SJCRH30 (cell line): ENCODE measurements around the gene ARID5A. TPM values are rescaled to one million over a fixed set of nuclear protein-coding genes. Genes with fewer than 3 reads are reported as not detected.

Experiments
- DNase-seq, 2 experiments: peaks; one replicate each; pipeline ENCODE4 v3.0.0-alpha.2; 2015 to 2020
- H3K27ac ChIP-seq: fragments of 250-450 bp; sonication (Bioruptor Pico); 2 replicates; pipeline ENCODE4 v1.5.1; 2020; ENCODE audit warnings: mild to moderate bottlenecking, moderate library complexity
- H3K27me3 ChIP-seq: fragments of 250-450 bp; sonication (Bioruptor Pico); 2 replicates; pipeline ENCODE4 v1.5.1; 2020; ENCODE audit warnings: mild to moderate bottlenecking, moderate library complexity
- H3K36me3 ChIP-seq: fragments of 250-450 bp; sonication (Bioruptor Pico); 2 replicates; pipeline ENCODE4 v1.5.1; 2020; ENCODE audit warnings: mild to moderate bottlenecking, moderate library complexity
- H3K4me1 ChIP-seq: fragments of 250-450 bp; sonication (Bioruptor Pico); 2 replicates; pipeline ENCODE4 v1.5.1; 2020; ENCODE audit warnings: mild to moderate bottlenecking, moderate library complexity
- H3K4me3 ChIP-seq: fragments of 250-450 bp; sonication (Bioruptor Pico); 2 replicates; pipeline ENCODE4 v1.5.1; 2020; ENCODE audit warnings: mild to moderate bottlenecking, moderate library complexity
- H3K9me3 ChIP-seq: fragments of 250-450 bp; sonication (Bioruptor Pico); replicated peaks from 2 replicates; pipeline ENCODE4 v1.5.1; 2020; ENCODE audit warnings: mild to moderate bottlenecking, moderate library complexity
- total RNA-seq: library from RNA; depleted of rRNA; stranded (reverse); fragments of >200 nt; shearing (Covaris generic); gene quantifications from 2 replicates; pipeline ENCODE4 v1.2.3, GENCODE V29; 2014

The ARID5A gene
- total RNA-seq, 1 experiment from 2014 or later = 14.2 TPM

GRCh38 chr2:96537734-96538486 lies 1.4 kb downstream of the ARID5A start:
- Histone ChIP-seq H3K27me3 (no peaks in the 10 kb centered on the region), H3K4me3 (peak overlapping the region; percentile 88), H3K9me3 (no peaks in the 10 kb centered on the region), H3K36me3 (peaks cover 11% of the 10 kb centered on the region), H3K4me1 (peaks cover 23% of the 10 kb centered on the region), H3K27ac (no peak overlapping the region; the same call in 1 of the 2 replicates)
- no peak for DNase-seq

GRCh38 chr2:96538487-96539214 lies 2.1 kb downstream of the ARID5A start:
- H3K4me1 ChIP-seq = peaks cover 18% of the 10 kb centered on the region

GRCh38 chr2:96539215-96539920 lies 2.8 kb downstream of the ARID5A start:
- no peaks in the 10 kb centered on the region for H3K9me3 ChIP-seq
- no peak overlapping the region for H3K27ac ChIP-seq
- peaks cover 17% of the 10 kb centered on the region for H3K36me3 ChIP-seq
- DNase-seq = no peak
- H3K27me3 ChIP-seq = no peaks in the 10 kb centered on the region
- H3K4me1 ChIP-seq = peaks cover 12% of the 10 kb centered on the region; the same call in 1 of the 2 replicates
- H3K4me3 ChIP-seq = no peak overlapping the region

More at GRCh38 chr2:96538487-96539214, 2.1 kb downstream of the ARID5A start:
- no peak for DNase-seq
- Histone ChIP-seq H3K27me3 (no peaks in the 10 kb centered on the region), H3K9me3 (no peaks in the 10 kb centered on the region), H3K4me3 (no peak overlapping the region), H3K27ac (no peak overlapping the region), H3K36me3 (peaks cover 13% of the 10 kb centered on the region)

GRCh38 chr2:96540136-96540535 lies 3.6 kb downstream of the ARID5A start:
- Histone ChIP-seq H3K27me3 (no peaks in the 10 kb centered on the region), H3K27ac (no peak overlapping the region), H3K9me3 (no peaks in the 10 kb centered on the region), H3K4me1 (peaks cover 10% of the 10 kb centered on the region; the same call in 1 of the 2 replicates), H3K4me3 (no peak overlapping the region), H3K36me3 (peaks cover 18% of the 10 kb centered on the region)
- DNase-seq = no peak

- peaks cover 22% of the 10 kb centered on the region for H3K36me3 ChIP-seq
- no peak overlapping the region for H3K4me3 ChIP-seq
- no peak for DNase-seq
- H3K4me1 ChIP-seq = peaks cover 7% of the 10 kb centered on the region; the same call in 1 of the 2 replicates
- H3K27ac ChIP-seq = no peak overlapping the region
- H3K27me3 ChIP-seq = no peaks in the 10 kb centered on the region
- H3K9me3 ChIP-seq = no peaks in the 10 kb centered on the region
These were observed 5.0 kb downstream of the ARID5A start for GRCh38 chr2:96541398-96542152.

- peaks cover 22% of the 10 kb centered on the region for H3K36me3 ChIP-seq
- no peaks in the 10 kb centered on the region for H3K9me3 ChIP-seq
- no peak for DNase-seq
- H3K4me3 ChIP-seq = no peak overlapping the region
- H3K4me1 ChIP-seq = peaks cover 7% of the 10 kb centered on the region; the same call in 1 of the 2 replicates
- H3K27ac ChIP-seq = no peak overlapping the region
- no peaks in the 10 kb centered on the region for H3K27me3 ChIP-seq
These were observed 5.9 kb downstream of the ARID5A start for GRCh38 chr2:96542357-96542977.

- Histone ChIP-seq H3K4me3 (no peak overlapping the region), H3K9me3 (no peaks in the 10 kb centered on the region), H3K27me3 (no peaks in the 10 kb centered on the region), H3K36me3 (peaks cover 33% of the 10 kb centered on the region), H3K27ac (no peak overlapping the region), H3K4me1 (no peaks in the 10 kb centered on the region)
- no peak for DNase-seq
These were observed 9.8 kb downstream of the ARID5A start for GRCh38 chr2:96546321-96546720.

- no peaks in the 10 kb centered on the region for H3K9me3 ChIP-seq
- no peak for DNase-seq
- H3K4me3 ChIP-seq = no peak overlapping the region
- H3K36me3 ChIP-seq = peaks cover 33% of the 10 kb centered on the region
- H3K4me1 ChIP-seq = no peaks in the 10 kb centered on the region
- no peaks in the 10 kb centered on the region for H3K27me3 ChIP-seq
- H3K27ac ChIP-seq = no peak overlapping the region
These were observed 10.2 kb downstream of the ARID5A start for GRCh38 chr2:96546797-96547196.

- Histone ChIP-seq H3K36me3 (peaks cover 30% of the 10 kb centered on the region), H3K27ac (no peak overlapping the region)
- no peak for DNase-seq
These were observed 10.7 kb downstream of the ARID5A start for GRCh38 chr2:96547203-96547641.

GRCh38 chr2:96547731-96548171 lies 11.2 kb downstream of the ARID5A start:
- no peak for DNase-seq
- no peaks in the 10 kb centered on the region for H3K9me3 ChIP-seq
- peaks cover 25% of the 10 kb centered on the region for H3K36me3 ChIP-seq
- no peak overlapping the region for H3K4me3 ChIP-seq
- no peak overlapping the region for H3K27ac ChIP-seq
- H3K4me1 ChIP-seq = no peaks in the 10 kb centered on the region
- H3K27me3 ChIP-seq = no peaks in the 10 kb centered on the region

More at GRCh38 chr2:96547203-96547641, 10.7 kb downstream of the ARID5A start:
- no peak overlapping the region for H3K4me3 ChIP-seq
- no peaks in the 10 kb centered on the region for H3K27me3 ChIP-seq
- H3K9me3 ChIP-seq = no peaks in the 10 kb centered on the region
- H3K4me1 ChIP-seq = no peaks in the 10 kb centered on the region

- H3K4me3 ChIP-seq = no peak overlapping the region
- H3K9me3 ChIP-seq = no peaks in the 10 kb centered on the region
- H3K27ac ChIP-seq = no peak overlapping the region
- no peaks in the 10 kb centered on the region for H3K27me3 ChIP-seq
- H3K4me1 ChIP-seq = no peaks in the 10 kb centered on the region
- DNase-seq = no peak
- peaks cover 20% of the 10 kb centered on the region for H3K36me3 ChIP-seq
These were observed 12.3 kb downstream of the ARID5A start for GRCh38 chr2:96548558-96549465.

GRCh38 chr2:96549466-96549785 lies 12.9 kb downstream of the ARID5A start:
- no peak for DNase-seq

More at GRCh38 chr2:96549466-96549785, 12.9 kb downstream of the ARID5A start:
- H3K9me3 ChIP-seq = no peaks in the 10 kb centered on the region
- H3K4me1 ChIP-seq = no peaks in the 10 kb centered on the region
- H3K27ac ChIP-seq = no peak overlapping the region
- H3K4me3 ChIP-seq = no peak overlapping the region
- no peaks in the 10 kb centered on the region for H3K27me3 ChIP-seq
- H3K36me3 ChIP-seq = peaks cover 17% of the 10 kb centered on the region
